ENCODE data around the gene HNMT. TPM values are rescaled to one million over a fixed set of nuclear protein-coding genes. Genes with fewer than 3 reads are reported as not detected.

HNMT gene
- polyA plus RNA-seq, 1 donor from 2014 or later: not detected

- Mint-ChIP-seq H3K4me1 (no peaks in the 10 kb centered on the region), H3K36me3 (no peaks in the 10 kb centered on the region), H3K27me3 (peaks cover 1% of the 10 kb centered on the region), H3K9me3 (no peaks in the 10 kb centered on the region), H3K27ac (no peak overlapping the region), H3K4me3 (no peak overlapping the region)
Observed at GRCh38 chr2:137940154-137940553, 24.1 kb upstream of the HNMT start.

DNA sequence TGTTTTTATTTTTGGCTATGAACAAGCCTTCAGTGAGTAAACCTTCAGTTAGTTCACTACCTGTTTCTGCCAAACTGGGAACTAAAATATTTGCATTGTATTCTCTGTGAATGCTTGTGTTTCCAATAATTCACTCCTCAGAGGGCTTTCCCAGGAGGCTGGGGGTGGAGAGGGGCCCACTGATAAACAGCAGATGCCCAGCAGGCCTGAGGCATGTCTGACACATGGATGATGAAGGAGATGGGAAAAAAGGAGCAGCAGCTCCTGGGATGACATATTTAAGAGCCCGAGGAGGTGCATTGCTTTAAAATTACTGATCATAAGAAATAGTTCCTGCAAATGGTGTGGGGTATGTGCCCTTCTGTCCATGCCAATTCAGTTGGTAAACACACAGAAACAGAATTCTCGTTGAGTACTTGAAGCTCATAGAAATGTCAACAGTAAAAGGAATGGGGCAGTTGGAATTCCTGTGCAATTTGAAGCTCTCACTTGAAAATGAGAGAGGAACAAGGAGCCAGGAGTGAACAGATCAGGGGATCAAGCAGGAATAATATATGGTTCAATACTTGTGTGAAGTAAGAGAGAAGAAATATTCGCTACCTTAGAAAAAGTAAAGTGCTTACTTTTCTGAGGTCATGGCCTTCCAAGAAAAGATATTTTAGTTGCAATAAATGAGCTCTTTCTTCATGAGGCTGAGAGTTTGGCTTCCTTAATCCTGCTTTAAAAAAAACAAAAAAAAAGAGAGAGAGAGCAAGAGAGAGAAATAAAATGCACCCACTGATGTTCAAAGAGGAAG, 22.0 kb upstream of the HNMT start:
- peaks cover 1% of the 10 kb centered on the region for H3K27me3 Mint-ChIP-seq
- no peaks in the 10 kb centered on the region for H3K36me3 Mint-ChIP-seq
- no peaks in the 10 kb centered on the region for H3K4me1 Mint-ChIP-seq
- no peaks in the 10 kb centered on the region for H3K9me3 Mint-ChIP-seq
- no peak overlapping the region for H3K4me3 Mint-ChIP-seq
- no peak overlapping the region for H3K27ac Mint-ChIP-seq

GRCh38 chr2:137942833-137943677, 21.2 kb upstream of the HNMT start:
- Mint-ChIP-seq H3K36me3 (no peaks in the 10 kb centered on the region), H3K9me3 (no peaks in the 10 kb centered on the region), H3K4me1 (no peaks in the 10 kb centered on the region), H3K27ac (no peak overlapping the region), H3K4me3 (no peak overlapping the region), H3K27me3 (no peaks in the 10 kb centered on the region)

- Mint-ChIP-seq H3K27me3 (no peaks in the 10 kb centered on the region), H3K36me3 (no peaks in the 10 kb centered on the region), H3K4me3 (no peak overlapping the region), H3K4me1 (no peaks in the 10 kb centered on the region), H3K9me3 (no peaks in the 10 kb centered on the region), H3K27ac (no peak overlapping the region)
Observed at GRCh38 chr2:137943678-137944347, 20.5 kb upstream of the HNMT start.

- Mint-ChIP-seq H3K36me3 (no peaks in the 10 kb centered on the region), H3K4me1 (no peaks in the 10 kb centered on the region), H3K27ac (no peak overlapping the region), H3K9me3 (no peaks in the 10 kb centered on the region), H3K27me3 (no peaks in the 10 kb centered on the region), H3K4me3 (no peak overlapping the region)
Observed at GRCh38 chr2:137944714-137945113, 19.6 kb upstream of the HNMT start.

GRCh38 chr2:137945229-137945628, 19.0 kb upstream of the HNMT start:
- Mint-ChIP-seq H3K4me3 (no peak overlapping the region), H3K9me3 (no peaks in the 10 kb centered on the region), H3K27ac (no peak overlapping the region), H3K27me3 (no peaks in the 10 kb centered on the region), H3K36me3 (no peaks in the 10 kb centered on the region), H3K4me1 (no peaks in the 10 kb centered on the region)

GRCh38 chr2:137946227-137946626, 18.0 kb upstream of the HNMT start:
- no peaks in the 10 kb centered on the region for H3K9me3 Mint-ChIP-seq
- H3K36me3 Mint-ChIP-seq: no peaks in the 10 kb centered on the region
- H3K4me3 Mint-ChIP-seq: no peak overlapping the region
- H3K27ac Mint-ChIP-seq: no peak overlapping the region
- no peaks in the 10 kb centered on the region for H3K27me3 Mint-ChIP-seq
- no peaks in the 10 kb centered on the region for H3K4me1 Mint-ChIP-seq

- Mint-ChIP-seq H3K36me3 (no peaks in the 10 kb centered on the region), H3K27me3 (no peaks in the 10 kb centered on the region), H3K4me3 (no peak overlapping the region), H3K9me3 (no peaks in the 10 kb centered on the region), H3K4me1 (peaks cover 0 to 3% (median 2%) of the 10 kb centered on the region in 3 donors), H3K27ac (no peak overlapping the region)
Observed at GRCh38 chr2:137947032-137947727, 17.1 kb upstream of the HNMT start.

GRCh38 chr2:137947728-137948336, 16.4 kb upstream of the HNMT start:
- no peaks in the 10 kb centered on the region for H3K9me3 Mint-ChIP-seq

DNA sequence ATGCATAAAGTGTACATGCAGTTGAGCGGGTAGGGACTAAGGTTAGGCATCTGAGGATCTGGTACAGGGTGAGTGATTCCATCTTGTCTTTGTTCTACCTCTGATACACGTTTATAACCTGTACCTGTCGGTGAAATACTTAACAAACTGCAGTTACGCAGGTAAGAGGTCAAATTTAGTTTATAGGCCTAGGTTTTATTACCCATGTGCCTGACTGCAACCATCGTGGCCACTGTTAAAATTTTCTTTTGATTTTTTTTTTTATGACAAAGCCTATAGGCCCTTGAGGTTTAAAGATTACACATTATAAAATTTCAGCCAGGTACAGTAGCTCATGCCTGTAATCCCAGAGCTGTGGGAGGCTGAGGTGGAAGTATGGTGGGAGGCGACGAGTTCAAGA, 15.4 kb upstream of the HNMT start:
- H3K4me1 Mint-ChIP-seq: peaks cover 0 to 6% (median 2%) of the 10 kb centered on the region in 3 donors
- peak overlapping the region in 1 of 3 donors; percentile 11 for H3K27ac Mint-ChIP-seq
- H3K36me3 Mint-ChIP-seq: no peaks in the 10 kb centered on the region
- H3K27me3 Mint-ChIP-seq: no peaks in the 10 kb centered on the region
- no peak overlapping the region for H3K4me3 Mint-ChIP-seq
- H3K9me3 Mint-ChIP-seq: no peaks in the 10 kb centered on the region

More at GRCh38 chr2:137947728-137948336, 16.4 kb upstream of the HNMT start:
- H3K4me1 Mint-ChIP-seq: peaks cover 0 to 6% (median 2%) of the 10 kb centered on the region in 3 donors
- H3K36me3 Mint-ChIP-seq: no peaks in the 10 kb centered on the region
- no peak overlapping the region for H3K27ac Mint-ChIP-seq
- no peaks in the 10 kb centered on the region for H3K27me3 Mint-ChIP-seq
- H3K4me3 Mint-ChIP-seq: no peak overlapping the region

GRCh38 chr2:137950238-137950637, 14.0 kb upstream of the HNMT start:
- Mint-ChIP-seq H3K27ac (peak overlapping the region in 1 of 3 donors; percentile 40), H3K9me3 (no peaks in the 10 kb centered on the region), H3K4me1 (peaks cover 0 to 6% (median 2%) of the 10 kb centered on the region in 3 donors), H3K4me3 (no peak overlapping the region), H3K27me3 (no peaks in the 10 kb centered on the region), H3K36me3 (no peaks in the 10 kb centered on the region)

DNA sequence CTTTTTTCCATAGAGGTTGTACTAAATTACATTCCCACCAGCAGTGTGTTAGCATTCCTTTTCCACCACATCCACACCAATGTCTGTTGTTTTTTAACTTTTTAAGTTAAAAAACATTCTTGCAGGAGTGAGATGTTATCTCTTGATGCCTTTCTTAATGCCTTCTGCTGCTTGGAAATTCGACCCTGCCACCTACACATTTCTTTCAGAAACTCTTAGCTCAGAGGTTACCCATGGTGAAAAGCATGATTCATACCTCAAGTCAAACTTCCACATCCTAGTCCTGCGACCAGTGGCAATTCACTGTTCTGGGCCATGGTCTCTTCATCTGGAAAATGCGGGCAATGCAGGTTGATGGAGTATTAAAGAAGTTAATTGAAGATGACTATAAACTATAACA, 12.7 kb upstream of the HNMT start:
- Mint-ChIP-seq H3K4me3 (no peak overlapping the region), H3K36me3 (no peaks in the 10 kb centered on the region), H3K27ac (no peak overlapping the region), H3K27me3 (no peaks in the 10 kb centered on the region), H3K9me3 (no peaks in the 10 kb centered on the region), H3K4me1 (peaks cover 0 to 6% (median 2%) of the 10 kb centered on the region in 3 donors)

DNA sequence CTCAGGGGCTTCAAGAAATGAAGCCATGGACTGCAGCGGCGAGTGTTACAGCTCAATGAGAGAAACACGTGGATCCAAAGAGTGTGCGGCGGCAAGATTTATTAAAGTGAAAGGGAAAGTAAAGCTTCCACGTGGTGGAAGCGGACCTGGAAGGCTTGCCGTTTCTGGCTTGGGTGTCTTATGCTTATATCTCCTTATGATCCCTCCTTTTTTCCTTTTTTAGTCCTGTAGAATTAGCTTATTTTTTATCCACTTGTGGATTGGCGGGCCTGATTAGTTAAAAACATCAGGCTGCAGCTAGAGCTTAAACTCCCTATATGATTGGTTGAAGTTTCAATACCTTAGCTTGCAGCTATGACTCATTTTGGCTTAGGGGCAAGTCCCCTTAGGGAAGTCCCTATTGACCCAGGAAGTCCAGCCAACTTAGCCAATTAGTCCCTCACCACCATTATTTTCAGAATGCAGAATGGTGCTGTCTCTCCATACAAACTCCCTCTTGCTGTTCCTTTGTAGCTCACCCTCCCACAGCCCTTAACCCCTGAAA, 11.6 kb upstream of the HNMT start:
- no peaks in the 10 kb centered on the region for H3K9me3 Mint-ChIP-seq
- H3K27me3 Mint-ChIP-seq: no peaks in the 10 kb centered on the region
- peak overlapping the region in 1 of 3 donors; percentile 91 for H3K27ac Mint-ChIP-seq
- H3K36me3 Mint-ChIP-seq: no peaks in the 10 kb centered on the region
- H3K4me3 Mint-ChIP-seq: peak overlapping the region in 3 of 4 donors; percentile 50 to 93 (median 72)
- peaks cover 0 to 6% (median 2%) of the 10 kb centered on the region in 3 donors for H3K4me1 Mint-ChIP-seq

DNA sequence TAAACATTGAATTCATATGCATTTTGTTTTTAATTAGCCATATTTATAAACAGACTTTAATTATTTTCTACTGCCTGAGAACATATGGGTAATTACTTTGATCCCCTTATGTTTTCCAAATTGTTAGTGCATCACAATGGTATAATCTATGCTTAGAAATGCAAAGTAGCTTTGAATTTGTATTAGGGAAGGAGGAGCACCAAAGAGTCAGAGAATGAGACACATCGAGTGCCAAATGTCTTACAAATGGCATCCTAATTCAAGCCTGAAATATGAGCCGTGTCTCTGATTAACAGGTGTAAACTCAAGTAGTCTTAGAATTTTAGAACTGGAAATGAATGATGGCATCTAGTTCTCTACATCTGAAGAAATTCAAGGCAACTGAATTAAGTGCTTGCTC, 8.7 kb upstream of the HNMT start:
- peaks cover 0 to 6% (median 2%) of the 10 kb centered on the region in 3 donors for H3K4me1 Mint-ChIP-seq
- H3K27me3 Mint-ChIP-seq: peaks cover 4% of the 10 kb centered on the region
- no peak overlapping the region for H3K4me3 Mint-ChIP-seq
- no peak overlapping the region for H3K27ac Mint-ChIP-seq
- no peaks in the 10 kb centered on the region for H3K9me3 Mint-ChIP-seq
- H3K36me3 Mint-ChIP-seq: no peaks in the 10 kb centered on the region

Measured in IgD-negative memory B cell (primary cell).